Epithelial cell of proximal tubule (primary cell): ENCODE measurements around the gene NELL1. TPM values are rescaled to one million over a fixed set of nuclear protein-coding genes. Genes with fewer than 3 reads are reported as not detected.

ENCODE experiments used
- DNase-seq: peaks from one replicate; pipeline ENCODE4 v3.0.0-alpha.2; 2011; ENCODE audit warnings: low read depth
- H3K4me3 ChIP-seq: 2 replicates; pipeline ENCODE4 v1.5.1; 2011; ENCODE audit warnings: low read depth, mild to moderate bottlenecking, low read length
- CTCF ChIP-seq: conservative IDR thresholded peaks from 2 replicates; pipeline ENCODE4 v1.5.1; 2012; ENCODE audit warnings: low read depth, mild to moderate bottlenecking, low read length
- total RNA-seq: library from RNA; depleted of rRNA; stranded (reverse); fragments of >200 nt; gene quantifications from 2 replicates; pipeline ENCODE4 v1.2.3, GENCODE V29; 2015

NELL1 gene
- total RNA-seq, 1 donor from 2014 or later: not detected

GRCh38 chr11:21489416-21490115 is 820.2 kb downstream of the NELL1 start:
- no peak for DNase-seq
- TF ChIP-seq CTCF: no peak
- no peak overlapping the region for H3K4me3 ChIP-seq

- TF ChIP-seq CTCF: no peak
- no peak for DNase-seq
- H3K4me3 ChIP-seq: no peak overlapping the region
These were observed 823.5 kb downstream of the NELL1 start for GRCh38 chr11:21492931-21493330.

GRCh38 chr11:21494946-21495345 is 825.6 kb downstream of the NELL1 start:
- TF ChIP-seq CTCF: no peak
- no peak for DNase-seq
- H3K4me3 ChIP-seq: no peak overlapping the region

- TF ChIP-seq CTCF: no peak
- no peak overlapping the region for H3K4me3 ChIP-seq
- no peak for DNase-seq
These were observed 826.5 kb downstream of the NELL1 start for GRCh38 chr11:21495879-21496278.

GRCh38 chr11:21501245-21501644 is 831.9 kb downstream of the NELL1 start:
- TF ChIP-seq CTCF: no peak
- H3K4me3 ChIP-seq: no peak overlapping the region
- no peak for DNase-seq

GRCh38 chr11:21505070-21505469 is 835.7 kb downstream of the NELL1 start:
- TF ChIP-seq CTCF: no peak
- no peak for DNase-seq
- no peak overlapping the region for H3K4me3 ChIP-seq

- TF ChIP-seq CTCF: peak; percentile 98
- DNase-seq: peak; percentile 58
- no peak overlapping the region for H3K4me3 ChIP-seq
These were observed 842.6 kb downstream of the NELL1 start for GRCh38 chr11:21511835-21512440.
